NCI-H128 (cell line): ENCODE data around the gene PET100.

ENCODE experiments used
- DNase-seq: peaks from one replicate; lab custom pipeline; 2025; ENCODE audit not compliant: unreplicated experiment; lab: John Stamatoyannopoulos, UW

Gene PET100

DNA sequence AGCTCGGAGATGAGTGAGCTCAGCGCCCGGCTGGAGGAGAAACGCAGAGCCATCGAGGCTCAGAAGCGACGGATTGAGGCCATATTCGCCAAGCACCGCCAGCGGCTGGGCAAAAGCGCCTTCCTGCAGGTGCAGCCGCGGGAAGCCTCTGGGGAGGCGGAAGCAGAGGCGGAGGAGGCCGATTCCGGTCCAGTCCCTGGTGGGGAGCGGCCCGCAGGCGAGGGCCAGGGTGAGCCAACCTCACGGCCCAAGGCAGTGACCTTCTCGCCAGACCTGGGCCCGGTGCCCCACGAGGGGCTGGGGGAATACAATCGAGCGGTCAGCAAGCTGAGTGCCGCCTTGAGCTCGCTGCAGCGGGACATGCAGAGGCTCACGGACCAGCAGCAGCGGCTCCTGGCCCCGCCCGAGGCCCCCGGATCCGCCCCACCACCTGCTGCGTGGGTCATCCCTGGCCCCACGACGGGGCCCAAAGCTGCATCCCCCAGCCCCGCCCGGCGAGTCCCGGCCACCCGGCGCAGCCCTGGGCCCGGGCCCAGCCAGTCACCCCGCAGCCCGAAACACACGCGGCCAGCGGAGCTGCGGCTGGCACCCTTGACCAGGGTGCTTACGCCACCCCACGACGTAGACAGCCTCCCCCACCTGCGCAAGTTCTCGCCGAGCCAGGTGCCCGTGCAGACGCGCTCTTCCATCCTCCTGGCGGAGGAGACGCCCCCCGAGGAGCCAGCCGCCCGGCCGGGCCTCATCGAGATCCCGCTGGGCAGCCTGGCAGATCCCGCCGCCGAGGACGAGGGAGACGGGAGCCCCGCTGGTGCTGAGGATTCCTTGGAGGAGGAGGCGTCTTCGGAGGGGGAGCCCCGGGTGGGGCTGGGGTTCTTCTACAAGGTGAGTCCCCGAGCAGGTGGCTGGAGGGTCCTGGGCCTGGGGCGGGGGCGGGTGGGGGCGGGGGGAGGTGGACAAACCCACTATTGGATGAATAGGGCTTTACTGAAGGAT lies 17.0 kb upstream of the PET100 start:
- DNase-seq: no peak

DNA sequence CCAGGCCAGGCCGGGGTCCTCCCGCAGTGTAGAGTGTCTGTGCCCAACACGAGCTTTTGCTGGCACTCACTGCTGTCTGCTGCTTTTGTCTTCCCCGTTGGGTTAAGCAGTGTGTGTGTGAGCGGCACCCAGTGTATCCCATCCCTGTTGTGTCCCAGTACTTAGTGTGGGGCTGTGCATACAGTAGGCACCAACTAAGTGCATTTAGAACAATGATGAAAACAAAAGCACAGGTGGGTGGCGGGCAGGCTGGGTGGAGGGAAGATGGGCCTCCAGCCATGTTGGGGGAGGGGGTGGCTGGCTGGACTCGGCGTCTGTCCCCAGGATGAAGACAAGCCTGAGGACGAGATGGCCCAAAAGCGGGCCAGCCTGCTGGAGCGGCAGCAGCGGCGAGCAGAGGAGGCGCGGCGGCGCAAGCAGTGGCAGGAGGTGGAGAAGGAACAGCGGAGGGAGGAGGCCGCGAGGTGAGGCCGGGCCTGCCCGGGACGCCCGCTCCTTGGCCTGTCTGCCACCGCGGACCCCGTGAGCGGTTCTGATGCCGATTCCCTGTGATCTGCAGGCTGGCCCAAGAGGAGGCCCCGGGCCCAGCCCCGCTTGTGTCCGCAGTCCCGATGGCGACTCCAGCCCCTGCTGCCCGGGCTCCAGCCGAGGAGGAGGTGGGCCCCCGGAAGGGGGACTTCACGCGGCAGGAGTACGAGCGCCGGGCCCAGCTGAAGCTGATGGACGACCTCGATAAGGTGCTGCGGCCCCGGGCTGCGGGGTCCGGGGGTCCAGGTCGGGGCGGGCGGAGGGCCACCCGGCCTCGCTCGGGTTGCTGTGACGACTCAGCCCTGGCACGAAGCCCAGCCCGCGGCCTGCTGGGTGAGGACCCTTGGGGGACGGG lies 14.5 kb upstream of the PET100 start:
- no peak for DNase-seq

DNA sequence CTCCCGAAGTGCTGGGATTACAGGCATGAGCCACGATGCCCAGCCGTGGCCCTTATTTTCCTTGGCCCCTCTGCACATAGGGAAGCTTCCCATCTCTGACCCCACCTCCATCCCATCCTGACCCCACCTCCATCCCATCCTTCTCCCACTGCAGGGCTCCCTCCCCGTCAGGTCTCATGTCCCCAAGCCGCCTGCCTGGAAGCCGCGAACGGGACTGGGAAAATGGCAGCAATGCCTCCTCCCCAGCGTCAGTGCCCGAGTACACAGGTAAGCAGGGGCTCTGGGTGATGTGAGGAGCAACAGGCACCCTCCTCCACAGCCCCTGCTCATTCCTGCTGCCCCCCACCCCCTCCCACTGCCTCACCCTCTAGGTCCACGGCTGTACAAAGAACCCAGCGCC lies 12.4 kb upstream of the PET100 start:
- no peak for DNase-seq

DNA sequence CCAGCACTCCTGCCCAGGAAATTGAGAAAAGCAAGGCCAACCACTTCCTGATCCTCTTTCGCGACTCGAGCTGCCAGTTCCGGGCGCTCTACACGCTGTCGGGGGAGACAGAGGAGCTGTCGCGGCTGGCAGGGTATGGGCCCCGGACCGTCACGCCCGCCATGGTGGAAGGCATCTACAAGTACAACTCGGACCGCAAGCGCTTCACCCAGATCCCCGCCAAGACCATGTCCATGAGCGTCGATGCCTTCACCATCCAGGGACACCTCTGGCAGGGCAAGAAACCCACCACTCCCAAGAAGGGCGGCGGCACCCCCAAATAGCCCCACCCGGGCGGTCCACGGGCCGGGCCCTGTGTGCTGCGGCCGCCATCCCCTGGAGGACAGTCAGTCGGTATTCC lies 11.9 kb upstream of the PET100 start:
- no peak for DNase-seq

DNA sequence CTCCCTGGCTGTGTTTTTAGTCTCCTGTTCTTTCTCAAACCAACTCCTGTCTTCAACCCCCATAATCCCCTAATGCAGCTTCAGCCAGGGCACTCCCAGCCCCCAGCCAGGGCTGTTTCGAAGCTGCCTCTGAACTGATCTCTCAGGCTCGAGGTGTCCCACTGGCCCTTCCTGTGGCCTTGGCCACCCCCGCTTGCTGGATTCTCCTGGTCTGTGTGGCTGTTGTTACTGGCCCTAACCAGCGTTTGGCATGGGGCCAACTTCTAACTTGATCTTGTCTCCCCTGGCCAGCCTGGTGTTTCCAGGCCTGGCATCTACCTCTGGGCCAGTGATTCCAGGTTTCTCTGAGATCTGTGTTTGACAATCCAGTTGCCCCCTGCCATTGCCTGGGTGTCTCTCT lies 11.2 kb upstream of the PET100 start:
- DNase-seq: no peak

DNA sequence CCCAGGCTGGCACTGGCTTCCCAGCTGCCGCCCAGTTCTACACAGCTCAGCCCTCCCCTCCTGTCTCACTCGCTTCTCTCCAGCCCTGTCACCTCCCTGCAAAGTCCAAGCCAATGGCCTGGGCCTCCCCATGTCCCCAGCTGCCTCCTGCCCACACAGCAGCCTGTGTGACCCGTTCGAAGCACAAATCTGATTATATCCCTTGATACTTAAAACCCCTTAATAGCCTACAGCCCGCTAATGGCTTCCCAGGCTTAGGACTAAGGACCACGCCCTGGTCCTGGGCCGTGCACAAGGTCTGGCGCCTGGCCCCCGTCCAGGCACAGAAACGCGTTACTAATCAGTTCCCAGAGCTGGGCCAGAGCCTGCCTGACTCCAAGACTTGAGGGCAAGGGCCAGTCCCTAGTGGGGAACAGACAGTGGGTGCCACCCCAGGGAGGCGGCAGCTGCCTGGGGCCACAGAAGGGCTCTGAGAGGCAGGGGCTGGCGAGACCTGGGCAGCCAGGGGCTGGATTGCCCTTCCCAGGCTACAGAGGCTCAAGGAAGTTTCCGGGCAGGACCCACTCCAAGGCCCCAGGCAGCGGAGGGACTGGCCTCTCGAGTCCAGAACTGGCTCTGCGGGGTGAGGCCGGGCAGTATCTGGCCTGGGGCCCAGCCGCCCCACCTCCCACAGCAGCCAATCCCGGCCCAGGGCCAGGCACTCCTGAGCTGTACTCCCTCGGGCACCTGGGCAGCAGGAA lies 10.7 kb upstream of the PET100 start:
- no peak for DNase-seq

DNA sequence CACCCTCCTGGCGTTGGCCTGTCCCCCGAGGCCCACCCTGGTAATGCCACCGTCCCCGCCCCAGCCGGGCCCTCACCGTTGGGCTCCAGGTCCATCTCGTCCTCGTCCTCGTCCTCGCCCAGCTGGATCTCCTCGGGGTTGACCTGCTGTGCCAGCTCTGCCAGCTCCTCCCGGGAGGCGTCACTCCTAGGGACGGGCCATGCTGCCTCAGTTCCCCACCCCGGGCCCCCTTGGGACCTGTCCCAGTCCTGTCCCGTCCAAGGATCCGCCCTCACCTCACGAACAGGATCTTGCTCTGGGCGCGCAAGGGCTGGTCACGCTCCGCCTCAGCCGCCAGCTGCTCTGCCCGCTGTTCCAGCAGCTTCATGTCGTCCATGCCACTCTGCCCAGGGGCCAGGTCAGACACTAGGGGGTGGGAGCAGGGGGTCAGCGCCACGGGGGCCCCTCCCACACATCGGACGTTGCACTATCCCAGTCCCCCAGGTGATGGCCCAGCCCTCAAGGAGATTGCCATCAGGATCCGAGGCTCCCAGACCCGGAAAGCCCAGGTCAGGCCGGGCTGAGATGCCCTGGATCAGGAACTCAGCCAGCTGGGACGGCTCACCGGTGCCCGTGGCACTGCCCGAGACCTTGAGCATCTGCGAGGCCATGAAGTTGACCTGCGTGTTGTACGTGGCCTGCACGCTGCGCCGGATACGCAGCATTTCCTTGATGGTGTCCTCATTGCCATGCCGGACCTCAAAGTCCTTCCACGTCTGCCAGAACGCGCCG lies 9.7 kb upstream of the PET100 start:
- DNase-seq: no peak

DNA sequence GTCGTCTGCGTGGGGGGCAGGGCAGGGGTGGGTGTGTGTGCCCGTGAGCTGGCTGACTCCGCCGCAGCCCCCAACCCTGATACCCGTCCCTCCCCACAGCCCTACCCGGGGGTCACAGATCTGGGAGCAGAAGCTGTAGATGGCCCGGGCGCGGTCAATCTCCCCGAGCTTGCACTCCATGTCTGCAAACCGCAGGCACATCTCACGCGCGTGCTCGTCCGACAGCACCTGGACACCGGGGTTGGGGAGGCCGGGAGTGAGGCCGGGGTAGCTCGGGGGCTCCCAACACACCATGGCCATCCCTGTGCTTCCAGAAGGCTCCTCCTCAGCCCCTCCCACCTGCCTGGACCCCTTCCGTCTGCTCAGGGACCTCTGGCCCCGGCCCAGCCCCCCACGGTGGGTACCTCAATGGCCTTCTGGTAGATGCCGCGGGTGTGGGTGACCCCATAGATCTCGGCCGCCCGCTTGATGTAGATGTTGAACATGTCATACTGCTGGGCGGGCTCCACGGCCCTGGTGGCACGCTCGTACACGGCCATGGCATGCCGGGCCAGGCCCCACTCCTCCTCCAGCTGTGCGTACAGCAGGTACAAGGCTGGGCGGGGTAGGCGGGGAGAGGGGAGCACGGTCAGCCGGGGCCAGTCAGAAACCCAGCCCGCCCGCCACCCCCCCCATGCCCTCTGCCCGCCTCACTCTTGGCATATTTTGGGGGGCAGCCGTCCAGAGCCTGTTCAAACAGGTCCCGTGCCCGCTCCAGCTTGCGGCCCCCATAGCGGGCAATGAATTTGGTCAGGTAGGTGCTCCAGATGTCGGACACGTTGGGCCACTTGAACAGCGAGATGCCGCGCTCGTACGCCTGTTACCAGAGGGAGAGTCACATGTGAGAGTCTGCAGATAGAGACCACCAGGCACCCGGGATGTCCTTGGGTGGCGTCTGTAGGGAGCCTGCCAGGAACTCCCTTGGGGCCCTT lies 8.9 kb upstream of the PET100 start:
- no peak for DNase-seq

DNA sequence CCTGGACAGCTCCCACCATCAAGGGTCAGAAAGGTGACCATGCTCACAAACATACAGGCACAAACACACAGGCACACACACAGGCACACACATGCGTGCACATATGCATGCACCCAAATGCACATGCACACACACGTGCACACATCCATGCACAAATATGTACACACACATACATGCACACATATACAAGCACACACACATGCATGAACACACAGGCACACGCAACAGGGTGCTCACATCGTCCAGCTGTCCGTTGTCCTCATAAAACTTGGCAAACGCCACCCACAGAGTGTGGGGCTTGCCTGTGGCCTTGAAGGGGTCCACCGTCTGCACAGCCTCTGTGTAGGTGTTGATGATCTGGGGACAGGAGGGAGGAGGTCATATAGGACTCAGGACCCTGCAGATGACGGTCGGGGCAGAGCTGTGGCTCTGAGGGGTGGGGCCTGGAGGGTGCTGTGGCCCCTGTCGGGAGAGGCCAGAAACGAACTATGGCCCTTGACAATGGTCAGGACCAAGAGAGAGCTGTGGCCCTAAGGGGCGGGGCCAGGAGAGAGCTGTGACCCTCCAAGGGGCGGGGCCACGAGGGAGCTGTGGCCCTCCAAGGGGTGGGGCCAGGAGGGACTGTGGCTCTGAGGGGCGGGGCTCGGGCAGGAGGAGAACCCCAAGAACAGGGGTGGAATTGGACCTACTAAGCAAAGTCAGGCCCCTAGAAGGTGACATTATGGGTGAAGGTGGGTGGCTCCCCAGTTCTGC lies 6.5 kb upstream of the PET100 start:
- no peak for DNase-seq

DNA sequence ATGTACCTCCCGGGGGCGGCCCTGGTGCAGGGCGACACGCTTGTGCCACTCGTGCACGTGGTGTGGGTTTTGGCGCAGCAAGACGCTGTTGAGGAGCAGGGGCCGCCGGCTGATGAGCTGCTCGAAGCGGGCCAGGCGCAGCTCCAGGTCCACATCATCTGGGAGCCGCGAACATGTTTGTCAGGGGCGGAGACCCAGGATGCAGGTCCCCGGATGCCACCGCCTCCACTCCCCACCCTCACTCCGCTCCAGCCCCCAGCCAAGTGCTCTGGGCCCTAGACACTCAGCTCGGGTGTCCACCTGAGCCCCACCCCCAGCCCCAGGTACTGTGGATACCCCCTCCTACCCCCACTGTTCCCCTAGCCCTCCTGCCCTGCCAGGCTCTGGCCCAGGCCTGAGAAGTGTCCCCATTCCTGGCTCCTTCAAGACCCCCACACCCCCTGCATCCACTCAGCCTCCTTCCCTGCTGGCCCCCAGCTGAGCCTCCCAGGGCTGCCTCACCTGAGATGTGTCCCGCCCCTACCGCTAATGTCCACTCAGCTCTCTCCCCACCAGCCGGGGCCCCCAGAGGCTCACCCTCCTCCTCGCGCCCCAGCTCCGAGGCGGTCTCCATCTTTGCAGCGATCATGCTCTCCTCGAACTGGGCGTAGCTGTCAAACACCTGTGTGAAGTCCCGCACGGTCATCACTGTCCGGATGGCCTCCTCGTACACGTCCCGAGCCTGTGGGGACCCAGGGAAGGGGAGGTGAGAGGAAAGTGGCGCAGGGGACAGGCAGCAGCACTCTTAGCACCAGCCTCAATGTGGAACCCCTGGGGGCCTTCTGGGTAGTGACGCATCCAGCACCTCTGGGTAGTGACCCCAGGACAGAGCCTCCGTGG lies 5.6 kb upstream of the PET100 start:
- DNase-seq: no peak

DNA sequence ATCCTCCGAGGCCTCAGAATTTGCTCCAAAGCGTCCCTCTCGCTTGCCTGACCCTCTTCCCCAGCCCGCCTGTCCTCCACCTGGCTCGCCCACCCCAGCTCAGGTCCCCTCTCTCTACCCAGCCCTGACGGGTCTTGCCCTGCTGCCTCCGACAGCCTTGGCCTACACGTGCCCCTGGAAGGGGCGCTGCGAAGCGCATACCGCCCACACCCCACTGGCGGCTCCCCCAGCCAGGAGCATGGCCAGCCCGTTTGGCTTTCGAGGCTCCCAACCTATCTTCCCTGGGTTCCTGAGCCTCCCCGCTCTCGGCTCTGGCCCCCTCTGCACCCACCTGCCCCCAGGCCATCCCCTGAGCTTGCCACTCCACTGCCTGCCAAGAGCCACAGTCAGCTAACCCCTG lies 4.8 kb upstream of the PET100 start:
- no peak for DNase-seq

DNA sequence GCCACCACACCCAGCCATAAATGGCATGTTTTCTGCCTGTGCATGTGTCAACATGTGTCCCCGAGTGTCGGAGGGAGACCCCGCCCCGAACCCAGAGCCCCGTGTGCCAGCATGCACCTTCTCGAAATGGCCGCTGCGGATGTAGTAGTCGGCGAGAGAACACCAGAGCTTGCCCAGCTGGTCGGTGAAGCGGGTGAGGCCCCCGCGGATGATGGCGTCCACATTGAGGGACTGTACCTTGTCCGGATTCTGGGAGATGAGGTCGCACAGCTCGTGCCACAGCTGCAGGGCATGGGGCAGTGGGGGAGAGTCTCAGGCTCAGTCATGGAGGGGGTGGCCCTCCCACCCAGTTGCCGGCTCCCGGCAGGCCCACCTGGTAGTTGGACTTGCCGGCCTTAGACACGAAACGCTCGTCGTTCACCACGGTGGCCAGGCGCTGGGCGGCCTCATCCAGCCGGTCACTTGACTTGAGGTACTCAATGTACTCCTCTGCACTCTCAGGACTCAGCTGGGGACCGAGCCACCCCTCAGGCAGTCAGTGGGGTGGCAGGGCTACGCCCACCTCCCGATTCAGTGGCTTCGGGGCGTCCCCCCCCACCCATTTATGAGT lies 3.7 kb upstream of the PET100 start:
- no peak for DNase-seq

DNA sequence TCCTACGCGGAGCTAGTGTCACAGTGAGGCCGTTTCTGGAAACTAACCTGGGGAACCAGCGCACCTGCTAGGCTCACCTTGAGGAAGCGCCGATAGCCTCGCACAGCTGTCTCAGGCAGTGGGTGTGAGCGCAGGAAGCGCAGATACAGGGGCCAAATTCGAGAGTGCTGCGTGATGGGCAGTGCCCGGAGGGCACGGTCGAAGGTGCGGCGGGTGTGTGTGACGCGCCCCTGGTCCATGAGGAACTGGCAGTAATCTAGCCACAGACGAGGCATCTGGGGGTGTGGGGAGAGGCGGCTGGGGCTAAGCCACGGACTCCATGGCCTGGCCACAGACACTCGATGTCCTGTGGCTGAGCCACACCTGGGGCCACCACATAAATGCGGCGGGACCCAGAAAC lies 2.4 kb upstream of the PET100 start:
- no peak for DNase-seq

DNA sequence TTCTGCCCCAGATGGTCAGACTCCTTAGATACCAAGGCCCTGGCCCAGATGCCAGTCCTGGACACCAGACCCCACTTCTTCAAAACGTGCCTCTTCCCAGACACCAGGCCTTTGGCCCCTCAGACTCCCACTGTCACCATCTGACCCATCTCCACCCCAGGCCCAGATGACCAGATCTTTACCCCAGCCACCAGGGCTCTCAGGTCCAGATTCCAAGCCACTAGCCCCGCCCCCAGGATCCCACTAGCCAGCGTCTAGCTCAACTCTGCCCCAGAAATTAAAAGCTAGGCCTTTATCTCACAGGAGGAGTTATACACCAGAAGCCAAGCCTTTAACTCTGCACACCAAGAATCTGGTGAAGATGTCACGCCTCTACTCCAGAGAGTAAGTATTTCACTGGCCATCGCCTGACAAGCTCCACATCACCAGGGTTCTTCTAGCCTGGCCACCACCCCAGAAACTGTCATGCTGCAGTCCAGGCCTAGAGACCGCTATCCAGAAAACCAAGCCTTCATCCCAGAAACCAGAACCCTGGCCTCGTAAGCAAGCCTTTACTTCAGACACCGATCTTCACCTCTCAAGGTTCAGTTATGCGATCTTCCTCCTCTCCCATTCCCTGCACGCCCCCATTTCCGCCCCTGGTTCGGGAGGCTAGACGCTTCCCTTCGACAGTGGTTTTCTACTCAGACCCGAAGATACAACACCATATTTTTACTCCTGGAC lies 843 bp upstream of the PET100 start:
- no peak for DNase-seq

DNA sequence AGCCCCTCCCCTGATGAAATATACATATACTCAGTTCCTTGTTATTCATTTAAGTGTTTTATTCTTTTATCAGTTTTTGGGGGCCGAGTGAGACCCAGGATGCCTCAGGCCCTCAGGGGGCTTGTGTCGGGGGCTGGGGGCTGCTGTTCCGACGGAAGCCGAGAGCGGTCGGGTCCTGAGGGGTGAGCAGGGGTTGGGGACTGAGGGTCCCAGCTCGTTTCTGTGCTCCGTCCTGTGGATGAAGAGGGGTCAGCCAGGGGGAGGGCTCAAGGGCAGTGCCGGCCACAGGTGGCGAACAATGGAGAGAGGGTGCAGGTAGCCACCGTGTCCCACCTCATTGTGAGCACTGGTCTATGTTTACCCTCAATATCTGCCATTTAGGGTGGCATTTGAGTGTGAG lies 2.0 kb downstream of the PET100 start:
- DNase-seq: no peak

DNA sequence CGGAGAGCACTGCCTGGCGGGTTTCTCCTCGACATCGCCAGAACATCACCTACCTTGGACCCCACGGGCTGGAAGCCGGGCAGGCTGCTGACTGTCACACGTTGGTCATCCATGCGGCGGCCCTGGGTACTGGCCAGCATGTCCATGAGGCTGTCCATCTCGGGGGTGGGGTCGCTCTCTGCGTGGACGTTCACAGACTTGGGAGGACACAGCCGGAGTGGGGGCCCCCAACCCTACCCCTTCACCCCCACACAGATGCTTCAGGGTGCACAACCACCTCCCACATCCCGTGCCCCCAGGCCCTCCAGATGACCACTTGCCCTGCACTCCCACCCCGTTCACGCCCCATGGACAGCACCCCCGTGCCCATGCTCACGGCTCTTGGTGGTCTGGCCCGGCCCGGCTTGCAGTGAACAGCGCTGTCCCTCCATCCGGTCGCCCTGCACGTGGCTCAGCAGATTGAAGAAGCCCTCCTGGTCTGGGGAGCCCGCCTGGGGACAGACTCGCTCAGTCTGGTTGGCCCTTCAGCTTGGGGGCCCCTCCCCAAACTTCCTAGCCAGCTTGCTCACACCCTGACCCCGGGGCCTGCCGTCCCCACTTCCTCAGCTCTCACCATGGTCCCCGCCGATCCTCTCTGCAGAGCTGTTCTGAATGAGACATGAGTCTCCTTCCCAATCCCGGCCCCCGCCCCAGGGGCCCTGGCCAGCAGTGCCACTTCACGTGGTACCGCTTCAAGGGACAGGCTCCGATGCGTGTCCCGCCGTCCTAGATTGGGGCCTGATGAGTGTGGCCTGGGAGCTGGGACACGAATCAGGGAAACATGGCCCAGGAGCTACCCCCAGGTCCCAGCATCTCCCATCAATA lies 3.0 kb downstream of the PET100 start:
- DNase-seq: no peak
